Thyroid gland (tissue), 4 donors: ENCODE measurements around the gene SPOP.

Experiments
- POLR2A ChIP-seq, 2 donors: fragments of 450-650 bp; IDR thresholded peaks; one replicate each; pipeline ENCODE4 v1.6.1; 2017; ENCODE audit warnings: antibody characterized with exemption in 2 of 2, mild to moderate bottlenecking in 2 of 2, moderate library complexity in 1 of 2
- TF ChIP-seq, protein P1 (sequence below), 6 experiments: fragments of 200-600 bp in 3 of 6; fragments of 450-650 bp in 3 of 6; sonication (generic) in 3 of 6; IDR thresholded peaks; one replicate each; pipeline ENCODE4 v1.5.1; 2016 to 2019; ENCODE audit warnings: antibody characterized with exemption in 6 of 6, mild to moderate bottlenecking in 2 of 6, inconsistent platforms in 1 of 6, moderate library complexity in 1 of 6

DNA sequence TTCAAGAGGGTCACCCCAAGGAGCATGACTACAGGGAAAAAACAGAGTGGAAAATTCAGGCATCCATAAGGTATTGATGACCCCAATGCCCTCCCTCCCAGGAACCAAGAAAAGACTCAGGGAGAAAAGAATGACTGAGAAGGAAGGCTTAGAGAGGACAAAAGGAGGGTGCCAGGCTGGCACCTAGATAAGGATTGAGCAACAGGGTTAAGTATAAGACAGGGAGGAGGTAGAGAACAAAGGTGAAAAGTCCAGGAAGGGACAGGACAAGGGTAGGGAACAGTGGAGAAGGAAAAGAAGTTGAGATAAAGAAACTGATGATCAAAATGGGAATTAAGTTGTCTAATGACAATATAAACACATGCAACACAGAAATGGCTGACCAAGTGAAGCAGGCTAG lies 27.4 kb upstream of the SPOP start:
- TF ChIP-seq, protein P1, sequence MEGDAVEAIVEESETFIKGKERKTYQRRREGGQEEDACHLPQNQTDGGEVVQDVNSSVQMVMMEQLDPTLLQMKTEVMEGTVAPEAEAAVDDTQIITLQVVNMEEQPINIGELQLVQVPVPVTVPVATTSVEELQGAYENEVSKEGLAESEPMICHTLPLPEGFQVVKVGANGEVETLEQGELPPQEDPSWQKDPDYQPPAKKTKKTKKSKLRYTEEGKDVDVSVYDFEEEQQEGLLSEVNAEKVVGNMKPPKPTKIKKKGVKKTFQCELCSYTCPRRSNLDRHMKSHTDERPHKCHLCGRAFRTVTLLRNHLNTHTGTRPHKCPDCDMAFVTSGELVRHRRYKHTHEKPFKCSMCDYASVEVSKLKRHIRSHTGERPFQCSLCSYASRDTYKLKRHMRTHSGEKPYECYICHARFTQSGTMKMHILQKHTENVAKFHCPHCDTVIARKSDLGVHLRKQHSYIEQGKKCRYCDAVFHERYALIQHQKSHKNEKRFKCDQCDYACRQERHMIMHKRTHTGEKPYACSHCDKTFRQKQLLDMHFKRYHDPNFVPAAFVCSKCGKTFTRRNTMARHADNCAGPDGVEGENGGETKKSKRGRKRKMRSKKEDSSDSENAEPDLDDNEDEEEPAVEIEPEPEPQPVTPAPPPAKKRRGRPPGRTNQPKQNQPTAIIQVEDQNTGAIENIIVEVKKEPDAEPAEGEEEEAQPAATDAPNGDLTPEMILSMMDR (IDR thresholded peaks at IDR 0.05), result no peak
- no peak for TF ChIP-seq POLR2A (IDR thresholded peaks at IDR 0.05)
